Measurements from ENCODE around the gene ABAT. TPM values are rescaled to one million over a fixed set of nuclear protein-coding genes. Genes with fewer than 3 reads are reported as not detected.

ABAT gene
- total RNA-seq, 1 experiment from 2014 or later: 6.9 TPM

- DNase-seq (ENCODE audit: low spot score): no peak
- H3K27ac ChIP-seq (ENCODE audit: low read depth, low read length, poor library complexity, severe bottlenecking): no peak overlapping the region
- H3K9me3 ChIP-seq (ENCODE audit: low read depth, low read length, poor library complexity, severe bottlenecking): no peaks in the 10 kb centered on the region
- TF ChIP-seq EZH2 (IDR thresholded peaks at IDR 0.05; ENCODE audit: borderline replicate concordance, low read depth, low read length, poor library complexity, severe bottlenecking) (no peak), CTCF (conservative IDR thresholded peaks at IDR 0.05; ENCODE audit: low read depth, low read length) (no peak)
- no peaks in the 10 kb centered on the region for H3K36me3 ChIP-seq (ENCODE audit: insufficient read depth, low read length, poor library complexity, severe bottlenecking)
- H3K4me1 ChIP-seq (ENCODE audit: insufficient read depth, low read length, poor library complexity, severe bottlenecking): no peaks in the 10 kb centered on the region
- ChIA-PET POLR2A (ENCODE audit: low non-redundant PET) (no interaction called here), CTCF (no interaction called here)
- no peak overlapping the region for H3K4me3 ChIP-seq (ENCODE audit: low read depth, low read length, poor library complexity, severe bottlenecking)
- intact Hi-C loops (cut with micrococcal nuclease; ENCODE audit: unreplicated experiment): no loop called here
- no TSS peak for BruUV-seq (replicated peaks)
- H3K27me3 ChIP-seq (replicated peaks; ENCODE audit: insufficient read depth, low read depth, low read length, poor library complexity): no peaks in the 10 kb centered on the region
These were observed 46.5 kb downstream of the ABAT start for GRCh38 chr16:8720967-8721308.

GRCh38 chr16:8721336-8722024 lies 47.1 kb downstream of the ABAT start:
- CTCF ChIA-PET: no interaction called here
- Histone ChIP-seq H3K27me3 (replicated peaks; ENCODE audit: insufficient read depth, low read depth, low read length, poor library complexity) (no peaks in the 10 kb centered on the region), H3K27ac (ENCODE audit: low read depth, low read length, poor library complexity, severe bottlenecking) (no peak overlapping the region), H3K9me3 (ENCODE audit: low read depth, low read length, poor library complexity, severe bottlenecking) (no peaks in the 10 kb centered on the region), H3K4me1 (ENCODE audit: insufficient read depth, low read length, poor library complexity, severe bottlenecking) (no peaks in the 10 kb centered on the region), H3K36me3 (ENCODE audit: insufficient read depth, low read length, poor library complexity, severe bottlenecking) (no peaks in the 10 kb centered on the region), H3K4me3 (ENCODE audit: low read depth, low read length, poor library complexity, severe bottlenecking) (no peak overlapping the region)
- DNase-seq (ENCODE audit: low spot score): no peak
- BruUV-seq (replicated peaks): no TSS peak
- POLR2A ChIA-PET (ENCODE audit: low non-redundant PET): interaction anchor here (0.7 kb wide), 1 partner anchor 60 kb away, joined by 4 read pairs; no protein-coding TSS in a partner anchor
- intact Hi-C loops (cut with micrococcal nuclease; ENCODE audit: unreplicated experiment): no loop called here
- TF ChIP-seq EZH2 (IDR thresholded peaks at IDR 0.05; ENCODE audit: borderline replicate concordance, low read depth, low read length, poor library complexity, severe bottlenecking): no peak
- TF ChIP-seq CTCF (conservative IDR thresholded peaks at IDR 0.05; ENCODE audit: low read depth, low read length): no peak

GRCh38 chr16:8722025-8722348 lies 47.6 kb downstream of the ABAT start:
- H3K27me3 ChIP-seq (replicated peaks; ENCODE audit: insufficient read depth, low read depth, low read length, poor library complexity): no peaks in the 10 kb centered on the region
- no peak overlapping the region for H3K4me3 ChIP-seq (ENCODE audit: low read depth, low read length, poor library complexity, severe bottlenecking)
- no peak for DNase-seq (ENCODE audit: low spot score)
- H3K36me3 ChIP-seq (ENCODE audit: insufficient read depth, low read length, poor library complexity, severe bottlenecking): no peaks in the 10 kb centered on the region
- intact Hi-C loops (cut with micrococcal nuclease; ENCODE audit: unreplicated experiment): no loop called here
- H3K4me1 ChIP-seq (ENCODE audit: insufficient read depth, low read length, poor library complexity, severe bottlenecking): no peaks in the 10 kb centered on the region
- H3K27ac ChIP-seq (ENCODE audit: low read depth, low read length, poor library complexity, severe bottlenecking): no peak overlapping the region
- POLR2A ChIA-PET (ENCODE audit: low non-redundant PET): interaction anchor here (0.7 kb wide), 1 partner anchor 60 kb away, joined by 4 read pairs; no protein-coding TSS in a partner anchor
- TF ChIP-seq CTCF (conservative IDR thresholded peaks at IDR 0.05; ENCODE audit: low read depth, low read length): no peak
- TF ChIP-seq EZH2 (IDR thresholded peaks at IDR 0.05; ENCODE audit: borderline replicate concordance, low read depth, low read length, poor library complexity, severe bottlenecking): no peak
- BruUV-seq (replicated peaks): no TSS peak
- CTCF ChIA-PET: no interaction called here
- H3K9me3 ChIP-seq (ENCODE audit: low read depth, low read length, poor library complexity, severe bottlenecking): no peaks in the 10 kb centered on the region
